ENCODE data around the gene NFYB. TPM values are rescaled to one million over a fixed set of nuclear protein-coding genes. Genes with fewer than 3 reads are reported as not detected.

The NFYB gene
- total RNA-seq, 1 donor from 2014 or later: 100 TPM

GRCh38 chr12:104072099-104072498 is 65.9 kb downstream of the NFYB start:
- Histone ChIP-seq H3K4me1 (no peaks in the 10 kb centered on the region), H3F3A (ENCODE audit: low read depth) (no peaks in the 10 kb centered on the region), H3K4me3 (no peak overlapping the region), H3K36me3 (no peaks in the 10 kb centered on the region), H3K9me3 (ENCODE audit: low read depth) (no peaks in the 10 kb centered on the region), H3K79me2 (ENCODE audit: low read depth) (no peaks in the 10 kb centered on the region), H4K20me1 (ENCODE audit: low read depth) (no peaks in the 10 kb centered on the region), H3K27ac (no peak overlapping the region), H3K9ac (no peak overlapping the region), H3K4me2 (no peak overlapping the region), H3K27me3 (no peaks in the 10 kb centered on the region), H2AFZ (replicated peaks) (no peak overlapping the region)
- peaks cover 2% of the 10 kb centered on the region for H3K27me3 Mint-ChIP-seq (ENCODE audit: insufficient read depth, low read depth)
- H3K27ac Mint-ChIP-seq: no peak overlapping the region
- H3K4me3 Mint-ChIP-seq: no peak overlapping the region
- DNase-seq (ENCODE audit: low spot score): no peak
- H3K9me3 Mint-ChIP-seq: no peaks in the 10 kb centered on the region
- H3K36me3 Mint-ChIP-seq: peaks cover 7% of the 10 kb centered on the region
- H3K4me1 Mint-ChIP-seq: no peaks in the 10 kb centered on the region
- TF ChIP-seq EZH2phosphoT487 (IDR thresholded peaks at IDR 0.05): no peak
- TF ChIP-seq EZH2 (IDR thresholded peaks at IDR 0.05): no peak
- TF ChIP-seq, protein P1, sequence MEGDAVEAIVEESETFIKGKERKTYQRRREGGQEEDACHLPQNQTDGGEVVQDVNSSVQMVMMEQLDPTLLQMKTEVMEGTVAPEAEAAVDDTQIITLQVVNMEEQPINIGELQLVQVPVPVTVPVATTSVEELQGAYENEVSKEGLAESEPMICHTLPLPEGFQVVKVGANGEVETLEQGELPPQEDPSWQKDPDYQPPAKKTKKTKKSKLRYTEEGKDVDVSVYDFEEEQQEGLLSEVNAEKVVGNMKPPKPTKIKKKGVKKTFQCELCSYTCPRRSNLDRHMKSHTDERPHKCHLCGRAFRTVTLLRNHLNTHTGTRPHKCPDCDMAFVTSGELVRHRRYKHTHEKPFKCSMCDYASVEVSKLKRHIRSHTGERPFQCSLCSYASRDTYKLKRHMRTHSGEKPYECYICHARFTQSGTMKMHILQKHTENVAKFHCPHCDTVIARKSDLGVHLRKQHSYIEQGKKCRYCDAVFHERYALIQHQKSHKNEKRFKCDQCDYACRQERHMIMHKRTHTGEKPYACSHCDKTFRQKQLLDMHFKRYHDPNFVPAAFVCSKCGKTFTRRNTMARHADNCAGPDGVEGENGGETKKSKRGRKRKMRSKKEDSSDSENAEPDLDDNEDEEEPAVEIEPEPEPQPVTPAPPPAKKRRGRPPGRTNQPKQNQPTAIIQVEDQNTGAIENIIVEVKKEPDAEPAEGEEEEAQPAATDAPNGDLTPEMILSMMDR (IDR thresholded peaks at IDR 0.05): no peak

Small RNA genes within 50 kb of the gene (small RNA-seq; reads per million reads assigned to genes)
- gene RNA5SP370: not detected

Other genes with a start within 250 kb of the NFYB start
- 384 and 588 TPM in 2 replicates for gene HSP90B1, start 207.8 kb downstream of the NFYB start, total RNA-seq (ENCODE audit: low replicate concordance)
- 60.2 and 88.1 TPM in 2 replicates for gene TDG, start 172.3 kb downstream of the NFYB start, total RNA-seq (ENCODE audit: low replicate concordance)
- gene GLT8D2, start 88.0 kb downstream of the NFYB start, total RNA-seq (ENCODE audit: low replicate concordance): 1.9 and 3.9 TPM in 2 replicates
- 4.2 and 4.6 TPM in 2 replicates for gene HCFC2, start 73.7 kb downstream of the NFYB start, total RNA-seq (ENCODE audit: low replicate concordance)
- gene TXNRD1, start 77.6 kb upstream of the NFYB start, total RNA-seq (ENCODE audit: low replicate concordance): 92.0 and 99.8 TPM in 2 replicates
- gene EID3, start 165.5 kb upstream of the NFYB start, total RNA-seq (ENCODE audit: low replicate concordance): 4.3 and 8.0 TPM in 2 replicates